SU-DHL-6 (cell line): ENCODE measurements around the gene MAP3K15.
A peak's percentile ranks its signal among the peaks of the same experiment; 100 is the strongest.

ENCODE experiments used
- H2AFZ ChIP-seq: fragments of 200-600 bp; sonication (generic); 2 replicates; pipeline ENCODE4 v1.6.1; 2014; ENCODE audit warnings: low read depth, mild to moderate bottlenecking, moderate library complexity, mixed read lengths, antibody characterized with exemption, low read length; ENCODE audit not compliant: severe bottlenecking
- H3F3A ChIP-seq: fragments of 200-600 bp; shearing (Covaris generic); 2 replicates; pipeline ENCODE4 v1.6.0; 2016; ENCODE audit warnings: antibody characterized with exemption, mild to moderate bottlenecking; ENCODE audit not compliant: insufficient read depth
- H3K27ac ChIP-seq: fragments of 200-600 bp; sonication (generic); 2 replicates; pipeline ENCODE4 v1.5.1; 2016; ENCODE audit warnings: low read depth, mild to moderate bottlenecking, low read length, moderate library complexity, mixed read lengths
- H3K27me3 ChIP-seq: fragments of 200-600 bp; sonication (generic), shearing (Covaris generic); 2 replicates; pipeline ENCODE4 v1.6.0; 2014; ENCODE audit warnings: mild to moderate bottlenecking, low read length
- H3K36me3 ChIP-seq: fragments of 200-600 bp; sonication (generic); 2 replicates; pipeline ENCODE4 v1.6.1; 2014; ENCODE audit warnings: mild to moderate bottlenecking, low read length, mixed read lengths
- H3K4me2 ChIP-seq: fragments of 300-600, 200-600 bp; shearing (Covaris generic), sonication (generic); 2 replicates; pipeline ENCODE4 v1.6.0; 2014; ENCODE audit warnings: low read length, low read depth, mild to moderate bottlenecking; ENCODE audit not compliant: poor library complexity, severe bottlenecking
- H3K4me3 ChIP-seq: fragments of 200-600 bp; sonication (generic); 2 replicates; pipeline ENCODE4 v1.5.1; 2014; ENCODE audit warnings: antibody characterized with exemption, low read length, mild to moderate bottlenecking, mixed read lengths; ENCODE audit not compliant: insufficient read depth, poor library complexity, severe bottlenecking
- H3K79me2 ChIP-seq: fragments of 200-600 bp; sonication (generic); 2 replicates; pipeline ENCODE4 v1.6.1; 2014; ENCODE audit warnings: mild to moderate bottlenecking, low read length, moderate library complexity; ENCODE audit not compliant: insufficient read depth
- H3K9ac ChIP-seq: fragments of 200-600 bp; sonication (generic); 2 replicates; pipeline ENCODE4 v1.7.0; 2014; ENCODE audit warnings: mild to moderate bottlenecking, low read length
- H3K9me2 ChIP-seq: fragments of 200-600 bp; sonication (generic); replicated peaks from 2 replicates; pipeline ENCODE4 v1.6.1; 2014; ENCODE audit warnings: low read length; ENCODE audit not compliant: insufficient read depth
- H3K9me3 ChIP-seq: fragments of 200-600 bp; sonication (generic); 2 replicates; pipeline ENCODE4 v1.6.1; 2014; ENCODE audit warnings: low read length, mixed read lengths; ENCODE audit not compliant: insufficient read depth
- H4K20me1 ChIP-seq: fragments of 200-600 bp; sonication (generic); 2 replicates; pipeline ENCODE4 v1.6.1; 2014; ENCODE audit warnings: low read depth, mild to moderate bottlenecking, antibody characterized with exemption, low read length, moderate library complexity, mixed read lengths
- CTCF ChIP-seq: fragments of 200-600 bp; sonication (generic); IDR thresholded peaks from one replicate; pipeline ENCODE4 v1.5.1; 2017; ENCODE audit warnings: antibody characterized with exemption, mild to moderate bottlenecking, low read length, moderate library complexity; ENCODE audit not compliant: insufficient read depth, poor library complexity, severe bottlenecking
- EZH2phosphoT487 ChIP-seq: fragments of 200-600 bp; sonication (generic), shearing (Covaris generic); conservative IDR thresholded peaks from 2 replicates; pipeline ENCODE4 v1.6.1; 2018; ENCODE audit warnings: mild to moderate bottlenecking, antibody characterized with exemption, low read length, moderate library complexity, mixed read lengths

Gene MAP3K15

GRCh38 chrX:19540076-19540475 is 24.8 kb upstream of the MAP3K15 start:
- no peaks in the 10 kb centered on the region for H3K9me3 ChIP-seq
- TF ChIP-seq EZH2phosphoT487 (no peak), CTCF (no peak)
- H3K9me2 ChIP-seq = no peaks in the 10 kb centered on the region
- H3K4me2 ChIP-seq = no peak overlapping the region
- no peak overlapping the region for H2AFZ ChIP-seq
- H3F3A ChIP-seq = no peaks in the 10 kb centered on the region
- H3K79me2 ChIP-seq = no peaks in the 10 kb centered on the region
- no peaks in the 10 kb centered on the region for H3K27me3 ChIP-seq
- no peak overlapping the region for H3K9ac ChIP-seq
- H3K4me3 ChIP-seq = no peak overlapping the region
- no peaks in the 10 kb centered on the region for H3K36me3 ChIP-seq
- H4K20me1 ChIP-seq = no peaks in the 10 kb centered on the region
- no peak overlapping the region for H3K27ac ChIP-seq

- no peaks in the 10 kb centered on the region for H3K36me3 ChIP-seq
- no peaks in the 10 kb centered on the region for H3K27me3 ChIP-seq
- TF ChIP-seq CTCF (no peak), EZH2phosphoT487 (no peak)
- no peak overlapping the region for H3K4me2 ChIP-seq
- no peak overlapping the region for H3K4me3 ChIP-seq
- H3K27ac ChIP-seq = no peak overlapping the region
- H3K9ac ChIP-seq = no peak overlapping the region
- no peaks in the 10 kb centered on the region for H3K9me2 ChIP-seq
- H3F3A ChIP-seq = no peaks in the 10 kb centered on the region
- H2AFZ ChIP-seq = no peak overlapping the region
- H4K20me1 ChIP-seq = no peaks in the 10 kb centered on the region
- no peaks in the 10 kb centered on the region for H3K9me3 ChIP-seq
- no peaks in the 10 kb centered on the region for H3K79me2 ChIP-seq
These were observed 24.4 kb upstream of the MAP3K15 start for GRCh38 chrX:19539665-19540064.

GRCh38 chrX:19535476-19535875 is 20.2 kb upstream of the MAP3K15 start:
- Histone ChIP-seq H3K9me2 (no peaks in the 10 kb centered on the region), H2AFZ (no peak overlapping the region), H3K27ac (no peak overlapping the region), H3K36me3 (no peaks in the 10 kb centered on the region), H3K4me2 (no peak overlapping the region), H3K9ac (no peak overlapping the region), H3K79me2 (no peaks in the 10 kb centered on the region), H4K20me1 (no peaks in the 10 kb centered on the region), H3K4me3 (no peak overlapping the region), H3K9me3 (no peaks in the 10 kb centered on the region), H3F3A (no peaks in the 10 kb centered on the region), H3K27me3 (no peaks in the 10 kb centered on the region)
- peak; percentile 11 for TF ChIP-seq CTCF
- TF ChIP-seq EZH2phosphoT487 = no peak
